ENCODE results near the gene THEMIS2.

Gene THEMIS2

GRCh38 chr1:27862671-27863537, 9.4 kb upstream of the THEMIS2 start:
- DNase-seq (ENCODE audit: low spot score), result no peak
- no peak for TF ChIP-seq CTCF (IDR thresholded peaks at IDR 0.05; ENCODE audit: extremely low read depth, insufficient read depth, missing control alignments)
- in situ Hi-C loops (cut with MboI; ENCODE audit: low pct_unique_long_range_greater_than_20kb, low sequenced_read_pairs, unreplicated experiment), result loop anchor here (10.0 kb wide), 1 partner anchor 102 kb away; no protein-coding TSS in a partner anchor

GRCh38 chr1:27863538-27863915, 8.8 kb upstream of the THEMIS2 start:
- DNase-seq (ENCODE audit: low spot score), result no peak
- no peak for TF ChIP-seq CTCF (IDR thresholded peaks at IDR 0.05; ENCODE audit: extremely low read depth, insufficient read depth, missing control alignments)
- in situ Hi-C loops (cut with MboI; ENCODE audit: low pct_unique_long_range_greater_than_20kb, low sequenced_read_pairs, unreplicated experiment), result loop anchor here (10.0 kb wide), 1 partner anchor 101 kb away; no protein-coding TSS in a partner anchor

DNA sequence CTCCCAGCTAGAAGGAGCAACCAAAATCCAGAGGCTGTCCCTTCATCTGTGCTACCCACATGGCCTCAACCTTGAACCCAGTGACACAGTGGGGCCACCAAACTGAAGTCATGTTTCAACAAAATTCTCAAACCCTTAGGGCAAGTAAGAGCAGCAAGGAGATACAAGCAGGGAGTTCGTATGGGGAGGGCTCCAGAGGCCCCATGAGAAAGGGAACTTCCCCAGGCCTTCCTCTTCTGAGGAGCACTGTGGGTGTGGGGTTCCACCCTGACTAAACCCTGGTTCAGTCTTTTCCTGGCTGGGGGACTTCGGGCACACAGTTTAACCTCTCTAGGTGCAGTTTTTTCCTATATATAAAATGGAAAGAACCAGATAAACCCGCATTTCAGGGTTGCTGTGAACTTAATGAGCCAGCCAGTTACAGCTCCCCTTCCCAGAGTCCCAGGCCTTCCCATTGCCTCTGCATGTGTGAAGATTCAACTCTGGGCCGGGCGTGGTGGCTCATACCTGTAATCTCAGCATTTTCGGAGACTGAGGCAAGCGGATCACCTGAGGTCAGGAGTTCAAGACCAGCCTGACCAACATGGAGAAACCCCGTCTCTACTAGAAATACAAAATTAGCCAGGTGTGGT, 8.0 kb upstream of the THEMIS2 start:
- no peak for TF ChIP-seq CTCF (IDR thresholded peaks at IDR 0.05; ENCODE audit: extremely low read depth, insufficient read depth, missing control alignments)
- DNase-seq (ENCODE audit: low spot score), result peak; percentile 58
- in situ Hi-C loops (cut with MboI; ENCODE audit: low pct_unique_long_range_greater_than_20kb, low sequenced_read_pairs, unreplicated experiment), result loop anchor here (10.0 kb wide), 1 partner anchor 100 kb away; no protein-coding TSS in a partner anchor

GRCh38 chr1:27865821-27866220, 6.5 kb upstream of the THEMIS2 start:
- DNase-seq (ENCODE audit: low spot score), result no peak
- in situ Hi-C loops (cut with MboI; ENCODE audit: low pct_unique_long_range_greater_than_20kb, low sequenced_read_pairs, unreplicated experiment), result loop anchor here (10.0 kb wide), 1 partner anchor 99 kb away; no protein-coding TSS in a partner anchor
- no peak for TF ChIP-seq CTCF (IDR thresholded peaks at IDR 0.05; ENCODE audit: extremely low read depth, insufficient read depth, missing control alignments)

- no peak for DNase-seq (ENCODE audit: low spot score)
- TF ChIP-seq CTCF (IDR thresholded peaks at IDR 0.05; ENCODE audit: extremely low read depth, insufficient read depth, missing control alignments), result no peak
- in situ Hi-C loops (cut with MboI; ENCODE audit: low pct_unique_long_range_greater_than_20kb, low sequenced_read_pairs, unreplicated experiment), result loop anchor here (10.0 kb wide), 1 partner anchor 96 kb away; no protein-coding TSS in a partner anchor
These were observed 3.8 kb upstream of the THEMIS2 start for GRCh38 chr1:27868556-27868931.

DNA sequence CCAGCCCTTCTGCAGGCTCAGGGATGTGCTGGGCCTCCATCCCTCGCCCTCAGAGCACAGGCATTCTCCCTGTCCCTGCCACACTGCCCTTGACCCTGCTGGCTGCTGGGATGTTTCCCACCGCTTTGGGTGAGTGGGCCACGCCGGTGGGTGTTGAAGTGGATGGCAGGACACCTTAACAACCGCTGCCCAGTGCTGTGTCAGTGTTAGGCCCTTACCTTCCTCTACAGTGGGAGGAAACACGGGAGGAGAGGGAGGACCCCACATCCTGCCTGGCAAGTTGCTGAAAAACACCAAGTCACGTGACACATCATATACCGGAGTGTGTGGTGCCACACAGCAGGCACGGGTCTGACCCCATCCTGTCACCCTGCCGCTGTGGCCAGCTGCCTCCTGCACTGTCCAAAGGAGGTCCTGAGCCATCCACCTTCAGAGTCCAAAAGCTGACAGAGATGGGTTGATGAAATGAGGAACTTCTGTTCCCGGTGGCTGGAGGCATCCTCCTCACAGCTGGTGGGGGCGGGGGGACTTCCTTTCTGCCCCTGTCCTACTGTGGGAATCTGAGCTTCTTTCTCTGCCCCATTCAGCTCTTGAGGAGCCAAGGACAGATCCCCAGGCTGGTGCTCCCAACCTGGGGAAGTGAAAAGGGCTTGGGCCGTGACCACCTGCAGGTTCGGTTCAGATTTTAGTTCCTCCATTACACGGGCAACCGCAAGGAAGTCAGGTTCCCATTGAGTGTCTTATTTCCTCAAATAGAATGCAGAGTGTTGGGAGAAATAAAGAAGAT, 3.2 kb upstream of the THEMIS2 start:
- in situ Hi-C loops (cut with MboI; ENCODE audit: low pct_unique_long_range_greater_than_20kb, low sequenced_read_pairs, unreplicated experiment), result loop anchor here (10.0 kb wide), 1 partner anchor 96 kb away; no protein-coding TSS in a partner anchor
- no peak for TF ChIP-seq CTCF (IDR thresholded peaks at IDR 0.05; ENCODE audit: extremely low read depth, insufficient read depth, missing control alignments)
- DNase-seq (ENCODE audit: low spot score), result peak; percentile 60

Data from GM13977 (cell line).